ENCODE measurements around the gene FLCN.
"Not testable (repeated sequence)": the region's sequence is repeated elsewhere in the genome, so short reads cannot be mapped to it uniquely, and the experiment has no call there.

Gene FLCN

DNA sequence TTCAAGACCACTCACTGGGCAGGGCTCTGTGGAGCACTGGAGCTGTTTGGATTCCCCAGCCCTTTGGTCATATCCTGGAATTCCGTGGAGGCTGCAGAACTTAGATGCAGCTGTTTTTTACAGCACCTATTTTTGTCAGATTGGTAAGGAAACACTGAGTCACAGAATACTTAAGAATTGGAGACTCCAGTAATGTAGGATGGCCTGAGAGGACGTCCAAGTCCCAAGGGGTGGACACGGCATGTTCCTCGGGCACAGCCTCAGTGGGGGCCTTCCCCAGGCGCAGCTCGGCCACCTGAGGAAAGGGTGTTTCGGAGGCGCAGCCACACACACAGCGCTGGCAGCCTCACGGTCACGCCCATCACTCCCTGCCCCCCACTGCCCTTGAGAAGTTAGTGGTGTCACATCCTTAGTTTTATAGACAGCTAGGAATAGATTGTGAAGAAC, 45.6 kb downstream of the FLCN start:
- Histone ChIP-seq H3K4me1 (ENCODE audit: control insufficient read depth, insufficient read depth, low read length) (peaks cover 6% of the 10 kb centered on the region), H3K4me3 (ENCODE audit: low read depth, low read length) (no peak overlapping the region), H3K9me3 (ENCODE audit: control insufficient read depth, insufficient read depth, low read length) (no peaks in the 10 kb centered on the region), H3K27me3 (ENCODE audit: control insufficient read depth, insufficient read depth, low read length) (no peaks in the 10 kb centered on the region), H3K9ac (ENCODE audit: low read depth, low read length) (no peak overlapping the region), H3K36me3 (ENCODE audit: control insufficient read depth, insufficient read depth, low read length) (no peaks in the 10 kb centered on the region)

DNA sequence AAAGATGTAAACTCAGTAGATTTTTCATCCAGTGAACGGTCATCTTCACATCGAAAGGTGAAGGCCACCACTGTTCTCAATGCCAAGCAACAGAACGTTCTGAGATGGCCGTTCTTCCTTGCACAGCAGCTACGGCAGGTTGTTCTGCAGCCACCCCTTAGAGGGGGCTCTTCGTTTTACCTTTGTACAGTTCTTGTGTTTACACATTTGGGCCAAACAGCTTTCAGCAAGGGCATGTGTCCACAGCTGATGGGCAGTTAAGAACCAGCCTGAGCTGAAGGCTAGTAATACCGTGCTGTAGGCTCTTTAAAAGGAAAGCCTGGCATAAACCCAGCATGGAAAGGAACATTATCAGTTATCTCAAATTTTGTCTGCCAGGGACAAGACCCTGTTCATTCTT, 46.8 kb downstream of the FLCN start:
- Histone ChIP-seq H3K36me3 (ENCODE audit: control insufficient read depth, insufficient read depth, low read length) (no peaks in the 10 kb centered on the region), H3K4me3 (ENCODE audit: low read depth, low read length) (no peak overlapping the region), H3K9ac (ENCODE audit: low read depth, low read length) (no peak overlapping the region), H3K27me3 (ENCODE audit: control insufficient read depth, insufficient read depth, low read length) (no peaks in the 10 kb centered on the region), H3K9me3 (ENCODE audit: control insufficient read depth, insufficient read depth, low read length) (no peaks in the 10 kb centered on the region), H3K4me1 (ENCODE audit: control insufficient read depth, insufficient read depth, low read length) (peaks cover 6% of the 10 kb centered on the region)

DNA sequence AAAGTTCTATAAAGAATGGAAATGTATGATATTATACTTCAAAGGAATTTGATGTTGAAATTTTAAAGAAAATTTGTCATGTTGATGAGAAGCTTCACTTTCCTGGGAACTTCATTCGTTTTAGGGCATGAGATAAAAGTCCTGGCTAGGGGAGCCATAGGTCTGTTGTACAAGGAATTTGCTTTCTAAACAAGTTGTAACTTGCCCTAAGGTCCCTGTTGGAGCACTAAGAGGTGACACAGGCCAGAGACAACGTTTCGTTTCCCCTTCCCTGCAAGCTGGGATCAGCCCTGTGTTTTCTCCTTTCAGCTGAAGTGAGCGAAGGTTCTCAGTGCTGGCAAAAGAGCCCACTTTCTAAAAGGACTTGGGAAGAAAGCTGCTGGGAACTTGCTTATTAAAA, 47.4 kb downstream of the FLCN start:
- Histone ChIP-seq H3K27me3 (ENCODE audit: control insufficient read depth, insufficient read depth, low read length) (no peaks in the 10 kb centered on the region), H3K4me3 (ENCODE audit: low read depth, low read length) (no peak overlapping the region), H3K9me3 (ENCODE audit: control insufficient read depth, insufficient read depth, low read length) (no peaks in the 10 kb centered on the region), H3K9ac (ENCODE audit: low read depth, low read length) (no peak overlapping the region), H3K36me3 (ENCODE audit: control insufficient read depth, insufficient read depth, low read length) (no peaks in the 10 kb centered on the region), H3K4me1 (ENCODE audit: control insufficient read depth, insufficient read depth, low read length) (peaks cover 6% of the 10 kb centered on the region)

DNA sequence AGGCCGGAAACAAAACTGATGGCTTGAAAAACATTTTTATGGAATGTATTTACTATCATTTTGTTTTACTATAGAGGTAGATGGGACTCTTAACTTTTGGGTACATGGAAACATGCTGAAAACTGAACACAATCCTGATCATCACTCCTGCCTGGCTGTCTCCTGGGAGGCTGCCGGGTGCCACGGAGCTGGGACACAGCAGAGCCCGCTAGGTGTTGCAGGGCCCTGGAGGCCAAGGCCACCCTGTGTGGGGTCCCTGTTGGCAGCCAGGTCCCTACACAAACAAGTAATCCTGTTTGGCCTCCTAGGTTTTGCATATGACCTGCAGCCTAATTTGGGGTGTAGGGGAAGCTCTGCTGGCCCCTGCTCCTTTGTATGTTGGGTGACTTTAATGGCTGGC, 48.4 kb downstream of the FLCN start:
- Histone ChIP-seq H3K4me3 (ENCODE audit: low read depth, low read length) (no peak overlapping the region), H3K4me1 (ENCODE audit: control insufficient read depth, insufficient read depth, low read length) (peaks cover 6% of the 10 kb centered on the region), H3K9ac (ENCODE audit: low read depth, low read length) (no peak overlapping the region), H3K36me3 (ENCODE audit: control insufficient read depth, insufficient read depth, low read length) (peaks cover 2% of the 10 kb centered on the region), H3K27me3 (ENCODE audit: control insufficient read depth, insufficient read depth, low read length) (no peaks in the 10 kb centered on the region), H3K9me3 (ENCODE audit: control insufficient read depth, insufficient read depth, low read length) (no peaks in the 10 kb centered on the region)

DNA sequence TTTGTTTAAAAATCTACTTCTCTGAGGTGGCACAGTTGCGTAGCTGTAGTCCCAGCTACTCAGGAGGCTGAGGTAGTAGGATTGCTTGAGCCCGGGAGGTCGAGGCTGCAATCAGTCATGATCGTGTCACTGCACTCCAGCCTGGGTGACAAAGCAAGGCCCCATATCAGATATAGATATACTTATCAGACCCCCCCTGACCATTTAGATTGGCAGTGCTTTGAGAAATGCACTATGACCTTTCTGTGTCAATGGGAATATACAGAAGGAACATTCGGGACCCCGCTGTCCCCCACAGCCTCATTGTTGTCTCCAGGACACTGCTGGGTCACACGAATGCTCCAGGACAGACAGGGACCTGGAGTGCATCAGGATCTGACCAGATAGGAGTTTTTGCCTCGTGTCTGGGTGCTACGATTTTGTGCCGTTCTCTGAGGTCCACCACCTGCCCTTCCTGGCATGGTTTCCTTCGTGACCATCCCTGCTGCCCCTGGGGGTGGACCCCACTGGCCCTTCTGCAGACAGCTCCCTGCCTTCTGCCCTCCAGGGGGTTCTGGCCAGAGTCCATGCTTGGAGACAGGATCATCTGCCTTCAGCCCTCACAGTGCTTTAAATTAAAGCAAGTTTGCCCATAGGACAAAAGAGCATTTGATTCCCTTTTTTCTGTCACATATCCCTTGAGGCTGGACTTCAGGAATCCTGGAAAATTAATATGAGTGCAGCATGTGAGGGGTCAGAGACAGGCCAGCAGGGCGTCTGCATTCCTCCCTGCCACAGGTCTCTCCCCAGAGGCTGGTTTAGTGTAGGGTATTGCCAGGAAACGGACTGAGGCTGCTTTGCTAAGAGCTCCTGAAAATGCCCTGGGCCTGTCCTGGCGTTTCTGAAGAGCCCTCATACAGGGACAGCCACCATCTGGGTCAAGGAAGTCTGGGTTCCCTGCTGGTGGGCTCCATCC, 50.1 kb downstream of the FLCN start:
- Histone ChIP-seq H3K9ac (ENCODE audit: low read depth, low read length) (no peak overlapping the region), H3K36me3 (ENCODE audit: control insufficient read depth, insufficient read depth, low read length) (peaks cover 13% of the 10 kb centered on the region), H3K9me3 (ENCODE audit: control insufficient read depth, insufficient read depth, low read length) (no peaks in the 10 kb centered on the region), H3K4me3 (ENCODE audit: low read depth, low read length) (no peak overlapping the region), H3K27me3 (ENCODE audit: control insufficient read depth, insufficient read depth, low read length) (no peaks in the 10 kb centered on the region), H3K4me1 (ENCODE audit: control insufficient read depth, insufficient read depth, low read length) (peaks cover 3% of the 10 kb centered on the region)

- Histone ChIP-seq H3K27me3 (ENCODE audit: control insufficient read depth, insufficient read depth, low read length) (no peaks in the 10 kb centered on the region), H3K9me3 (ENCODE audit: control insufficient read depth, insufficient read depth, low read length) (no peaks in the 10 kb centered on the region), H3K36me3 (ENCODE audit: control insufficient read depth, insufficient read depth, low read length) (peaks cover 13% of the 10 kb centered on the region), H3K9ac (ENCODE audit: low read depth, low read length) (no peak overlapping the region), H3K4me1 (ENCODE audit: control insufficient read depth, insufficient read depth, low read length) (no peaks in the 10 kb centered on the region), H3K4me3 (ENCODE audit: low read depth, low read length) (no peak overlapping the region)
Measured at GRCh38 chr17:17186051-17186450, 50.9 kb downstream of the FLCN start.

- H3K9me3 ChIP-seq (ENCODE audit: control insufficient read depth, insufficient read depth, low read length); H3K27me3 ChIP-seq (ENCODE audit: control insufficient read depth, insufficient read depth, low read length); H3K9ac ChIP-seq (ENCODE audit: low read depth, low read length); H3K4me1 ChIP-seq (ENCODE audit: control insufficient read depth, insufficient read depth, low read length); H3K4me3 ChIP-seq (ENCODE audit: low read depth, low read length): not testable (repeated sequence)
- H3K36me3 ChIP-seq (ENCODE audit: control insufficient read depth, insufficient read depth, low read length), result peaks cover 21% of the 10 kb centered on the region
Measured at GRCh38 chr17:17184985-17185757, 51.8 kb downstream of the FLCN start.

DNA sequence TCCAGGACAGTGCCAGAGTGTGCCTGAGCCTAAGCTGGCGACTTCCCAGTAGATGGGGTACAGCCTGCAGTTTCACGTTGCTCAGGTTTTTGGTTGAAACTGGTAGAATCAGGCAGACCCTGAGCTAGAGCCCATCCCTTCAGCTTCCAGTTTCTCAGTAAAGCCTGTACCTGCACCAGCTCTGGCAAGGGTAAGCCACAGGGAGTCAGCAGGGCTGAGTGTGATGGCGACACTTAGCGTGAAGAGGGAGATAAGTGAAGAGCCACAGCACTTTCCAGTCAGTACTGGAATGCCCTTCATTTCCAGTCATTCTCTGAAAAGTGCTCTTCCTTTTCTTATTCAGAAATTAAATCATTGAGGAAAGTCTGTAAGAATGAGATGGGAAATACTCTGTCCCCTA, 53.2 kb downstream of the FLCN start:
- no peaks in the 10 kb centered on the region for H3K27me3 ChIP-seq (ENCODE audit: control insufficient read depth, insufficient read depth, low read length)
- H3K36me3 ChIP-seq (ENCODE audit: control insufficient read depth, insufficient read depth, low read length), result peaks cover 23% of the 10 kb centered on the region
- H3K4me1 ChIP-seq (ENCODE audit: control insufficient read depth, insufficient read depth, low read length), result no peaks in the 10 kb centered on the region
- H3K4me3 ChIP-seq (ENCODE audit: low read depth, low read length), result no peak overlapping the region
- no peak overlapping the region for H3K9ac ChIP-seq (ENCODE audit: low read depth, low read length)
- H3K9me3 ChIP-seq (ENCODE audit: control insufficient read depth, insufficient read depth, low read length), result no peaks in the 10 kb centered on the region

- H3K4me3 ChIP-seq (ENCODE audit: low read depth, low read length), result no peak overlapping the region
- no peaks in the 10 kb centered on the region for H3K9me3 ChIP-seq (ENCODE audit: control insufficient read depth, insufficient read depth, low read length)
- H3K27me3 ChIP-seq (ENCODE audit: control insufficient read depth, insufficient read depth, low read length), result no peaks in the 10 kb centered on the region
- peaks cover 27% of the 10 kb centered on the region for H3K36me3 ChIP-seq (ENCODE audit: control insufficient read depth, insufficient read depth, low read length)
- no peaks in the 10 kb centered on the region for H3K4me1 ChIP-seq (ENCODE audit: control insufficient read depth, insufficient read depth, low read length)
- H3K9ac ChIP-seq (ENCODE audit: low read depth, low read length), result no peak overlapping the region
Measured at GRCh38 chr17:17182598-17183136, 54.3 kb downstream of the FLCN start.

DNA sequence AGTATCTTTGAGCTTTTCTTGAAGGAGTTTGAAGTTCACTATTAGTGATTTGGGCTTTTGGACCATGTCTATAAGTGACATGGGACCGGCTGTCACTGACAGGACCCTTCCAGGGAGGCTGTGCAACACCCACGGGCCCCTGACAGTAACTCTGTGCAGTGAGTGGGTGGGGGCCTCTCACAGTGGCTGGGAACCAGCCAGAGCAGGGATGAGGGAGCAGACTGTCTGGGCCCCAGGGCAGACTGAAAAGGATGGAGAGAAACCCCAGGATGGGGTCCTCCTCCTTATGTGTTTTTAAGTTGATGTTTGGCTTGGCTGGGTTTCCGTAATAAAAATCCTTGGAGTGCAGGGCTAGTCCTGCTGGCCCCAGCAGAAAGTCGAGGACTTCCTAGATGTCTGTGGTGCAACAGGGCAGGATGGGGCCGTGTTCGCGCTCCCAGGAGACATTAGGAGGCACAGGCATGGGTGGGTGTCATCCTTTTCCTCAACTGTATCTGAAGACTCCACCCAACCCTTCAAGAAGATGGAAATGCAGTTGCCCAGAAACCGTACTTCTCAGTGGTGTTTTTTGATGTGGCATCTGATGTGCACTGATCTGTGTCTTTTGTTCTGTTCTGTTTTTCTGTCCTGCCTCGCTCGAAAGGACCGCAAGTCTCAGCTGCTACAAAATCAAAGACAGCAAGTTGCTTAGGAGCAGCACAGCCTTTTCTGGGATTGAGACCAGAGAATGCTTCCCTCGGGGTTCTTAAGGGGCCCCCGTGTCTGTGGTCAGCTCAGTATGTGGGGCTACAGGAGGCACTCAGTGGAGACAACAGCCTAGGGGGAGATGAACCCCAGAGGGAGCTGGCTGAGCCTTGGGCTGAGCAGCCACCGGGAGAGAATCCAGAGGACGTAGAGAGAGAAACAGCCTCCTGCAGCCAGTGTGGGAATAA, 55.0 kb downstream of the FLCN start:
- Histone ChIP-seq H3K9me3 (ENCODE audit: control insufficient read depth, insufficient read depth, low read length) (no peaks in the 10 kb centered on the region), H3K9ac (ENCODE audit: low read depth, low read length) (no peak overlapping the region), H3K4me3 (ENCODE audit: low read depth, low read length) (no peak overlapping the region), H3K36me3 (ENCODE audit: control insufficient read depth, insufficient read depth, low read length) (peaks cover 32% of the 10 kb centered on the region), H3K27me3 (ENCODE audit: control insufficient read depth, insufficient read depth, low read length) (no peaks in the 10 kb centered on the region), H3K4me1 (ENCODE audit: control insufficient read depth, insufficient read depth, low read length) (no peaks in the 10 kb centered on the region)

Measured in iPS-15b (cell line).